ENCODE results near the gene LSM12.
"Not testable (repeated sequence)": the region's sequence is repeated elsewhere in the genome, so short reads cannot be mapped to it uniquely, and the experiment has no call there.

Gene LSM12

DNA sequence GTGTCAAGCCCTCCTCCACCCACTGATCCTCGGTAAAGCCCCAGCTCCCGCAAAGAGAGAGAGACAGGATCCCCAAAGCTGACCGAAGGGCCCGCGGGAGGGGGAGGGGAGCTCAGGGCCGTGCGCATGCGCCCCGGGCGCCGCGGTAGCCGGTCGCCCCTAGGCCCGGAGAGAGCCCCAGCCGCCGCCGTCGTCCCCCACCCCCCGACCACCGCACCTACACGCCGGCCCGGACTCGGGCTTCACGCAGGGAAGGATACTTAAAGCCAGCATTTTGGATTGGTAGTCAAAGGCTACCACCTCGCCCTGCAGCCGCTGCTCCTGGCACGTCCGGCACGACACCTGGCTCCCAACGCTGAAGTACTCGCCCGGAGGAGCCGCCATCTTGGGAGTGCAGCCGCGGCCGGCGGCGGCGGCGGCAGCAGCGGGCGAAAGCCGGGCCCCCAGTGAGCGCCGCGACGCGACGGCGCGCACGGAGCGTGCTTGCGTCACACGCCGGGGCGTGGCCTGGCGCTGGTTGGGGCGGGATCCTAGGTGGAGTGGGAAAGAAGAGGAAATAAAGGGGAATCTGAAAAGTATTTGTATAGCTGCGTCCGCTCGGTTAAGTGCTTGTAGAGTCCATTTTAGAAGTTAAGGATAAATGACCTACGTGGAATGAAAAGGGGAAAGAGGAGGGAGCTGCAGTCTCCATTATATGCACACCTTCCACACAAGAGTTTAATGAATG lies at the start of gene LSM12:
TSS of gene LSM12 (minus strand) at position 468 of the 727 bp plus-strand sequence. CDS start at position 384, 84 bp downstream.
- peak; percentile 59 for DNase-seq (ENCODE audit: low read depth)

DNA sequence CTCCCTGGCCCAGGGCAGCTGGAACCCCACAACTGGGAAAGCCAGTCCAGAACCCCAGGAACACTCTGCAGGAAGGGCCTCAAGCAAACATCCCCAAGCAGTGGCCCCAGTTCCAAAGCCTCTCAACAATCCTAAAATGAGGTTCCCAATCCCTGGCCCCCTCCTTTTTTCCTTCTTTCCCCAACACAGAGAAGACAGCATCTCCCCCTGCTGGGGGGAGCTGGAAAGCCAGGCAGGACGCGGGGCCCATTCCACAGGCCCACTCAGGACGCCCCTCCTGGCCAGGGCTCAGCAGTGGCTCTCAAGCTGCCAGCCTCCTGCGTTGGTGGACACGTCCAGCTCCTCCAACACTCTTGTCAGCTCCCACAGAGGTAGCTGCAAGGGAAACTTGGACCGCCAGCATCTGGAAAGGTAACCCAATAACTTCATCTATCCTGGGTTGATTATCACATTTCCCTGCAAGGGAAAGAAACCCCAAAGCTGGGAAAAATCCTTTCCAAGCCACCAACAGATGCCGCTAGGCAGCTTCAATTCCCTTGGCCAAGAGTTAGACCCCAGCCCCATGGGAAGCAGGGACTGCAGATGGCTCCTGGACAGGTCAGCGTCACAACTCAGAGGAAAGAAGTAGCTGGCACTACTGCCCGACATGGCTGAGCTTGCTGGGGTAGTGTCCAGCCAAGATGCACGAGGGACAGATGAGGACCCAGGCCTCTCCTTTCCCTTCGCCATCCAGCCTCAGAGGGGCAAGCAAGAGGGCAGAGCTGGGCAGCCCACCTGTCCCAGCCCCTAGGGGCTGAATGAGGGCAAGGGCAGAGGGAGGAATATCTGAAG lies 49.3 kb upstream of the LSM12 start:
- no peak for DNase-seq (ENCODE audit: low read depth)

DNA sequence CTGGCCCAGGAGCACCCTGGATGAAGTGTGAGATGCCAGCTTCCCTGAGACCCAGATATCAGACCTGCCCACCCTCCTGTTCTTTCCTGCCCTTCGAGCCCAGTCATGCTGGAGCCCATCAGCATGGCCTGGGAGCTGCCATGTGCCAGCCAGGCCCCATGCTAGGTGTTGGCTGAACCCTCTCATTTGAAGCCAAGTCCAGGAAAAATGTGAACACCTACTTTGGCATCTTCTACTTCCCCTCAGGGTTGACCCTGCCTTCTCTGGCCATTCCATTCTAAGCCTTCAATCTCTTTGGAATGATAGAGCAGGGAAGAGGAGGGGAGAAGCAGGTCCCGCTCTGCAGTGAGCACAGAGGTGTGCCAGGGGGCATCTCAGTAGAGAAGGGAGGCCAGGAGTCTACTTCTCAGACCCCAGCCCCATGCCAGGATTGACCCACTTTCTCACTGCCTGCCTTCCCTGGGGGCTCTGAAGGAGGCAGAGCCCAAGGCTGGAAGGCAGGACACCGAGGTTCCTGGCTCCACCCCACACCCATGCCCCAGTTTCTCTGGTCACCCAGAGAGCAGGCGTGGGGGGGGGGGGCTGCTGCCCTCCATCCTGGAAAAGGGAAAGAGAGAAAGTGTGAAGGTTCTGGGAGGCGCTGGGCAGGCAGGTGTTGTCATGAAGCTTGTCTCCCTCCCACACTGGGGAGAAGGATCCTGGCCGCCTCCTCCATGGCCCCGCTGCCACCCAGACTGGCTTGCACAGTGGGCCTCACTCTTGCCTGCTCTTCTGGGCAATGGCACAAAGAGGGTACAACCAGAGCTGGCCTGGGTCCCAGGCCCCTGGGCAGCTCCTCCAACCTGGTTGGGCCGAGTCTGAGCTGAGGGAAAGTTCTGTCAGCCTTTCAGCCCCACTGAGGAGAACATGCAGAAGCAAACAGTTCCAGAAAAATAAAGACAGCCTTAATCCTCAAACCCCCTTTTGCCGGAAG lies 47.7 kb upstream of the LSM12 start:
- no peak for DNase-seq (ENCODE audit: low read depth)

DNA sequence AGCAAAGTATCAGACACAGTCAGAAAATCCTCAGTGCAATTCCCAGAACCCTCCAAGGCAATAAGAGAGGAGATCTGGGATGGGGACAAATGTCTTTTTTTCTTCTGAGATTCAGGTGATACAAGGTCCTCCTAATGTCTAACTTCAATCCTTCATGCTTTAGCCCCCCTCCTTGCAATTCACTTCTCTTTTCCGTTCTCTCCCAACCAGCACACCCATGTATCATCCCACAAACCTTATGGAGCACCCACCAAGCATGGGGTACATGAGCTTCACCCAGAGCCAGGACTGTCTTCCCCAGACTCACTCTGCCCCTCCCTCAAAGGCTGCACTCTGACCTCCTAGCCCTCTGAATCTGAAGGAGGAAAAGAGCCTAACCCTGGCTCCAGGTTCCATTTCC lies 46.9 kb upstream of the LSM12 start:
- DNase-seq (ENCODE audit: low read depth), result no peak

DNA sequence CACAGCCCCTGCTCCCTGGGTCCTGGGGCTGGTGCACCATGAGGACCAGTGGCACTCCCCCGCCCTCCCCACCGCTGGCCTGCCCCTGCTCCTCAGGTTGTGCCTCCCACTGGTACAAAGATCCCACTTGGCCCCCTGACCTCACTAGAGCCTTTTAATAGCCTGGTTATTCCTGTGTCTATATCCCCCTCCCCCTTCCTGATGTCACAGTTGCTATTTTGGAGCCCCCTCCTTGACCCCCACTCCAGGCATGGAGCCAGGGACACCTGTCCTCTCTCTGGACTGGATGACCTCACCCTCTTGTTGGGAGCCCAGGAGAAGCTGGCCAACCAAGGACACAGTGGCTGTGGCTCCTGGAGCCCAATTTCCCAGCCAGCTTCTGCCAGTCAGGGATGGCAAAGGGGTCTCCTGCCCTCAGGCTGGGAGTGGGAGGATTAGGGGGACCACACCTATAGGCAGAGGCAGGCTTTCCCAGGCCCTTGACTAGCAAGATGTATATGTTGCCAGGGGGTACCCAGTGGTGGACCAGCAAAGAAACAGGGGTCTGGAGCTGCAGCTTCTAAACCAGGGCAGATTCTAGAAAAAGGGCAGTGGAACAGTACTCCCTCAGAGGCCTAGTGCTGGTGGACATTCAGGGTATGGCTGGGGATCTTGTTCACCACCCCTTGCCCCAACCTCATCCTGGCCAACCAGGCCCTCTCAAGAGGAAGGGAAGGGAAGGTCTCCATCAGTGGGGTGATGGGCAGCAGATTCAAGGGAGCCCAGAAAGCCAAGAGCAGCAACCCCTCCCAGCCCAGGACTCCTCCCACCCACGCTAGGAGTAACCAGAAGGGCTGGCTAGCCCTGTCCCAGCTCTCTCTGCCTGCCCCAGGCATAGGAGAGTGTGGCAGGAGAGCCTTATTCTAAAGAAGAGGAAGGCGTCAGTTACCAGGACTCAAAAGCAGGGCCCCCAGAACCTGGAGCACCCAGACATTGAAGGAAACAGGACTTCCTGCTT lies 46.1 kb upstream of the LSM12 start:
- no peak for DNase-seq (ENCODE audit: low read depth)

DNA sequence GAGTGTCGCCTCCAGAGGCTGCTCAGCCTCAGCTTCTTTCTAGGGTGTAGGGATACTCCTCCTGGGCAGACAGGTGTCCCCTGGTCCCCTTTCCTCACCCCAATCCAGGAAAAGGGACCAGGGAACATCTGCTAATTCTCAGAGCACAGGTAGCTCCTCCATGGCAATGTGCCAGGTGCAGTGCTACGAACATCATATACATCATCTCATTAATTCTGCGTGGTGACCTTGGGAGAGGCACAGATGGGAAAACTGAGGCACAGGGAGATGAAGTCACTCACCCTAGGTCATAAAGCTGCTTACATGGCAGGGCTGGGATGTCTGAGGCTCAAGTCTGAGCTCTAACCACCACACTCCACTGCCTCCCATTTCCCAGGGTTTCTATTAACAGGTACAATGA lies 45.3 kb upstream of the LSM12 start:
- no peak for DNase-seq (ENCODE audit: low read depth)

DNA sequence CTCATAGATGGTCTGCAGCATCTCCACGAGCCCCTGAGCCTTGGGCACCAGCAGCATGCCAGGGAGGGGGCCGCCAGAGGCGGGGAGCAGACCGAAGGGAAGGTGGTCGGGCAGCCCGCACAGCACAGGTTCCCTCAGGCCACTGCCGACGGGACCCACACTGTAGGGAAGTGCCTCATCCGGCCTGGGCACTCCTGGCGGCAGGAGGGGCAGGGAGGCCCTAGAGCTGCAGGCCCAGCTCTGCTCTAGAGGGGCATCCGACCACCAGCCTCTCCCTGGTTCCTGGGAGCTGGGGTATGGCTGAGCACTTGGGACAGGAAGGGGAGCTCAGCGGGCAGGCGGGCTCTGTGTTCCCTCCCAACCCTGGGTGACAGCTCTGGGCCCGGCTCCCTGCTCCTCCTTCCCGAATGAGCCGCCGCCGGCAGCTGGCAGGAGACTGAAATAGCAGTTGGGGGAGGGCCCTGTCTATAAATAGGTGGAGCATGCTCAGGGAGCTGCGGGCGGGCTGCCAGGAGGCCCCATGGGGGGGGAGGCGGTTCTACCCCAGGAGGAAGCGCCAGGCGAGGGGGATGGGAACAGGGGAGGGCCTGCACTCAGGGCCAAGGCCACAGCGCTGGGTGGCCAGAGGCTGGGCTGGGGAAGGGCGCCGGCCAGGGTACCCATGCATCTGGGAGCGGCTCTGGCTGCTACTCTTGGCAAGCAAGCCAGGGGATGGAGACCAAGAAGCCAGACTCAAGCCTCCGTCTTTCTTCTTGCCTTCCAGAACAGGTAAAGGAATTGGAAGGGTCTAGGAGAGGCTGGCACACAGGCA lies 44.6 kb upstream of the LSM12 start:
- no peak for DNase-seq (ENCODE audit: low read depth)

DNA sequence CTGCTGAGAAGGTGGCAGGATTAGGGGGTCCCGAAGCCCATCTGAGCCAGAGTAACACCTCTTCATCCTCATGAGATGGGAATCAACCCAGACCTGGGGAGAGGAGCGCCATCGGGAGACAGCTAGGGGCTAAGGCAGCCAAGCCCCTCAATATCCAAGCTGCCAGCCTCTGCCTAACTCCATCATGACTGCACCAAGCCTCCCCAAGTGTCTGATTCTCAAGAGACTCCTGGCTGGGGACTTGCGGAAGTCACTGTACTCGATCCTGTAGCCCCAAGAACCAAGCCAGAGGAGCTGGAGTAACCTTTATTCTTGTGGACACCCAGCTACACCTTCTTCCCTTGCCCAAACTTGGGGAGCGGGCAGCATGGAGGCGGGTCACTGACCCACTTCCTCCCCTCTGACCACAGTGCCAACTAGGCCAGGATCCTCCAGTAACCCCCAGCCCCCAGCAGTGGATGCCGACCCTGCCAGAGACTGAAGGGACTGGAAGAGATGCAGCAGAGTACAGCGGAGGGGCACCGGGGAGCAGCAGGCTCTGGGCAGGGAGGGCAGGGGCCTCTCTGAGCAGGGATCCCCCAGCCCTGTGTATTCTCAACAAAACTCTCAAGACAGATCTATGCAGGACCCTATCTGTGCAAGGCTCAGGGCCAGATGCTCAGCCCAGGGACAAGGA lies 43.7 kb upstream of the LSM12 start:
- DNase-seq (ENCODE audit: low read depth), result no peak

DNA sequence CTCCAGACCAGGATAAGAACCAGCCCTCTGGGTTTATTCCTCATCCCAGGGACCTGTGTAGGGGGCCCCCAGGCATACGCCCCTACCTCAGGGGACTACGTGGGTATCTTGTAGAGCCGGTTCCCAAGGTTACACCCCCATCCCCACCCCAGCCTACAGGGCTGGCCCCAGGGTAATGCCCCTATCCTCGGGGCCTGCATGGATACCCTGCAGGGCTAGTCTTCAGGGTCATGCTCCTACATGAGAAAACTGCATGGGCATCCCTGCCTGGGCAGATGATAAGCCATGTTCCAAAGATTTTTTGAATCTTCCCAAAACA lies 42.8 kb upstream of the LSM12 start:
- no peak for DNase-seq (ENCODE audit: low read depth)

DNA sequence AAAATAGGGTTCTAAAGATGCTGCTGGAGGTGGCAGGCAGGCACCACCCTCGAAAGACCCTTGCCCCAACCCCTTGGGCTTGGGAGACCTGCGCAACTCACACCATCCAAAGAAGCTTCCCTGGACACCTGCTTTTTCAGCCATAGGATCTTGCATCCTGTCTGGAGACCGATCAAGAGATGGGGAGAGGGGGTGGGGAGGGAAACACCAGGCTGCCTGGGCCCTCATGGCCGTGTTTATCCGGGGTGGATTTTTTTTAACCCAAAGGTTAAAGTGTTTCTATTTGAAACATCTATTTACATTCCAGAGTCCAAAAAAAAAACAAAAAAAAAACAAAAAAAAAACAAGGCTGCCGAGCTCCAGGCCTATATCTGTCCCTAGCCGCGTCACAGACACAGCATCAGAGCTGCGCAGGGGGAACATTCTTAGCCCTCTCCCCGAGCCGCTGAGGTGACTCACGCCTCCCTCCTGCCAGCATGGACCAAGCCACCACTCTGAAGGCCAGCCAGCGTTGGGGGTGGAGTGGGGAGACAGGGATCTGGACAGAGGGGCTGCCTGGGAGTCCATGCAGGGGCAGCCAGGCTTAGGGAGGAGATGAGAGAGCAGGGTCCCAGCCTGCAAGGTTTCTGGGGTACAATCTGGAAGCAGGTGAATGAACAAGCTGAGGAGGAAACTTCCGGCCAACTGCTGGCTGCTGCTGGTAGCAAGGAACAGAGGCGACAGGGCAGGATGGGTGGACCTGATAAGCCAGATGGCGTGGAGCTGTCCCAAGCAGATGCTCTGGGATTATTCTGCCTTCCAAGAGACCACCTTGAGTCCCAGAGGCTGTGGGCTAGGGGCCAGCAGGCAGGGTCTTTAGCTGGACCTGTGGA lies 42.2 kb upstream of the LSM12 start:
- DNase-seq (ENCODE audit: low read depth), result peak; percentile 76

DNA sequence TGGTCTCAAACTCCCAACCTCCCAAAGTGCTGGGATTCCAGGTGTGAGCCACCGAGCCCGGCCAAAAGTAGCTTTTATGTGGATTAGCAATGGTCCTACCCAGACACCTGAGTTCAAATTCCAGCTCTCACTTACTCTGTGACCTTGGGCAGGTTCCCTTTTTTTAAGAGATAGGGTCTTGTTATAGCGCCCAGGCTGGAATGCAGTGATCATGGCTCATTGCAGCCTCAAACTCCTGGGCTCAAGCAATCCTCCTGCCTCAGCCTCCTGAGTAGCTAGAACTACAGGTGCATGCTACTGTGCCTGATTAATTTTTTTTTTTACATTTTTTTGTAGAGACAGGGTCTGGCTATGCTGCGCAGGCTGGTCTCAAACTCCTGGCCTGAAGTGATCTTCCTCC lies 40.3 kb upstream of the LSM12 start:
- DNase-seq (ENCODE audit: low read depth), result no peak

DNA sequence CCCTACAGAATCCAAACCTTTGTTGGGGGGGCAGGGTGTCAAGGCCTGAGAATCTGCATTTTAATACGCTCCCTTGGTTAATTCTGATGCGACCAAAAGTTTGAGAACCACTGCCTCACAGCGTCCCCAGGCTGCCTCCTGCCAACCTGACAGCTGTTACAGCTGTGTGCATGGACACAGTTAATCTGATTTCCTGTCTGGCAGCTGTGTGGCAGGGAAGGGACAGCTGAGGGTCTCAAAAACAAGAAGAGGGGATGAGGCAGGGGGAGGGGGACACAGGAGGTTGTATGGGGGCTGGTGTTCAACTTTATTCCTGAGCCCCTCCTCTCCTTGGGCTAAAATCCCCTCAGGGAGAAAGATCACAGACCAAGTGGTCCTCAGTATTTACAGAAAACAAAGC lies 39.5 kb upstream of the LSM12 start:
- DNase-seq (ENCODE audit: low read depth), result no peak

DNA sequence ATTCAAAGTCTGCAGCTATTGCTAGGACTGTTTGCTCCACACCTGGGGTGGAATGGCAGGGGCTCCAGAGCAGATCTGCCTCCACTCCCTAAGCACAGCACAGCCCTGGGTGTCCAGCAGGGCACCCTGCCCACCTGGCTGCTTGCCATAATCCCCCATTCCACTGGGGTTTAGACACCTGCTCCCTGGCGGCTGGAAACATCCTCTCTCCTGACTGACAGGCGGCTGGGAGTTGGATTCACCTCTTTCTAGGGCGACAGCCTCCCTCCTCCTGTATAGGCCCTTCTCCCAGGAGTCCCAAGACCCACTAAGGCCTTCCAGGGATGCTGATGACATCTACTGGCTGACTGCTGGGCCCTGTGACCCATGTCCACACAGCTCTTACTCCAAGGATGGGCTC lies 39.0 kb upstream of the LSM12 start:
- no peak for DNase-seq (ENCODE audit: low read depth)

DNA sequence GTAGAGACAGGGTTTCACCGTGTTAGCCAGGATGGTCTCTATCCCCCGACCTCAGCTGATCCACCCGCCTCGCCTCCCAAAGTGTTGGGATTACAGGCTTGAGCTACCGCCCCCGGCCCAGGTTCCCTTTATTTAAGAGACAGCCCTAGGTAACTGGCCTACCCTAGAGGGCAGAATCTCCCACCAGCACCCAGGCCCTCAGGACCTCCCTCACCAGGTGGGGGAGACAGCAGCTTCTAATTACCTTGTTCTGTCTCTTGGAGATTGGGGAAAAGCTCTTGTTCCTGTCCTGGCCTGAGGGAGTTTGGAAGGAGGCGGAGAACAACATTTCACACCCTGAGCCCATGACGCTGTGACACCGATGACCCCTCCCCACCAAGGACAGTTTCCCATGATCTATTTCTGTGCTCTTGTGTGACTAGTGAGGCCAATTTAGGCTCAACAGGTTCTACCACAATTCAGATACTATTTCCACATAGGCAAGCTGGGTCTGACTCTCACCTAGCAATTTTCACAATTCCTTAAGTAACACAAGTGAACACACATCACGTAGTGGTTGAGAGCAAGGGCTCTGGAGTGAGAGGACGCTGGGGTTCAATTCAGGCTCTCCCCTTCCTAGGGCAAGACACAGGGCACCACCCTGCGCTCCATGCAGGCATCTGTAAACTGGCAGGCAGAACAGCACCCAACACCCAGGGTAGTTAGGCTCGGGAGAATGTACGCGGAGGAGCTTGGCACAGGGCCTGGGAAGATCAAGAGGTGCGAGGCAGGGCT lies 36.6 kb upstream of the LSM12 start:
- DNase-seq (ENCODE audit: low read depth), result no peak

DNA sequence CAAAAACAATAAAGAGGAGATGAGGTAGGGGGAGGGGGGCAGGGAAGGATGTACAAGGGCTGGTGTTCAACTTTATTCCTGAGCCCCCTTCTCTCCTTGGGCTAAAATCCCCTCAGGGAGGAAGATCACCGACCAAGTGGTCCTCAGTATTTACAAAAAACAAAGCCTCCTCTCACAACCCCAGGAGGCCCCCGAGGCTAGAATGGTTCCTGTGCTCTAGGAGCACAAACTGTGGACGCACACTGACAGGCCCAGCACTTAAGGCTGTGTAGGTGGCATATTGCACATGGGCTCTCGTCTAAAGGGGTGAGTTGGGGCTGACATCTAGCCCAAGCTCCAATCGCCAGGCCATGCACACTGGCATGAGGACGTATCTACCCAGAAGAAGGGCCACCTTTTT lies 35.4 kb upstream of the LSM12 start:
- DNase-seq (ENCODE audit: low read depth), result not testable (repeated sequence)

DNA sequence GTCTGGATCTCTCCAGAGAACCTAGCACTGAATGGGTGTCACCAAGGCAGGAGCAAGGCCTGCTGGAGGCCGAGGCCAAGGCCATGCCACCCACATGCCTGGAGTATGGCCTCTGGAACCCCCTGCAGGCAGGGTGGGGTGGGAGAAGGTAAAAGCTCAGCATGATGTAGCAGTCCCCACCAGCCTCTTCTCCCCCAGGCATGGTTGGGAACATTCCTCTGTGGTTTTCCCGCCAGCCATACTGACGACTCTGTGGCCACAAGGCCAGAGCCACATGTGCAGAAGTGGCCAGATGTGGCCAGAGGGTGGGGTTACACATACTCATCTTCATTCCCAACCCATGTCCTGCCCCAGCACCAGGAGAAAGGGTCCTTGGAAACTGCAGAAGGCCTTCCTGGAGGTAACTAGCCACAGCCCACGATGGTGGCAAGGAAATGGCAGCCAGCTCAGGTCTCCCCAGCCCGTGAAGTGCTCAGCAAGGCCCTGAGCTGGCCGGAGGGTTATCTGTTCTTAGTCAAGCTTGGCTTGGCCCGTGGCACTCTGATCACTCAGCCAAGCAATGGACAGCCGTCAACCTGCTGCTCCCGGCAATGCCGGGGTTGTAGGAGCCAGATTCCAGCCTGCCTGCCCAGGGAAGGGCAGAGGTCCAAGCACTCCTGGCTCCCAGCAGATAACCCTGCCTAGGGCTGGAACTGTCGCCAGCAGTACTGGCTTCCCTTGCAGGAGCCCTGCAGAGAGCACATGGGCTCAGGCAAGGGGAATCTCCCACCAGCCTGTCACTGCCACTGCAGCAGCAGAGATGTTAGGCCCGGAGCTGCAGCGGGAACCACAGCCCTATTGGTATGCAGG lies 30.9 kb upstream of the LSM12 start:
- DNase-seq (ENCODE audit: low read depth), result no peak

Data from HS-27A (cell line).